Measurements from ENCODE around the gene HCN4. TPM values are rescaled to one million over a fixed set of nuclear protein-coding genes. Genes with fewer than 3 reads are reported as not detected.

HCN4 gene
- total RNA-seq, 1 experiment from 2014 or later = 10.5 TPM

- TF ChIP-seq MXD4 (CRISPR knock-in tag; IDR thresholded peaks at IDR 0.05; ENCODE audit: borderline replicate concordance) (no peak), ZNF219 (CRISPR knock-in tag; IDR thresholded peaks at IDR 0.05; ENCODE audit: borderline replicate concordance) (no peak), ZSCAN18 (CRISPR knock-in tag; IDR thresholded peaks at IDR 0.05) (no peak), USF1 (CRISPR knock-in tag; IDR thresholded peaks at IDR 0.05) (no peak), ZNF281 (CRISPR knock-in tag; IDR thresholded peaks at IDR 0.05) (no peak), PREB (CRISPR knock-in tag; IDR thresholded peaks at IDR 0.05; ENCODE audit: borderline replicate concordance) (no peak), NFYB (CRISPR knock-in tag; conservative IDR thresholded peaks at IDR 0.05; ENCODE audit: low read depth) (no peak), TEAD4 (CRISPR knock-in tag; IDR thresholded peaks at IDR 0.05) (no peak), FOXK1 (CRISPR knock-in tag; IDR thresholded peaks at IDR 0.05) (no peak), RORB (CRISPR knock-in tag; IDR thresholded peaks at IDR 0.05) (no peak), ERG (CRISPR knock-in tag; IDR thresholded peaks at IDR 0.05) (no peak)
Observed at GRCh38 chr15:73331991-73332925, 36.5 kb downstream of the HCN4 start (continued).

- H3K27me3 Mint-ChIP-seq (ENCODE audit: low read depth) = no peaks in the 10 kb centered on the region
- H3K9me3 Mint-ChIP-seq = no peaks in the 10 kb centered on the region
- H3K36me3 Mint-ChIP-seq = no peaks in the 10 kb centered on the region
- ATAC-seq (no peak), DNase-seq (ENCODE audit: low spot score) (no peak)
- no peak overlapping the region for H3K27ac Mint-ChIP-seq
- POLR2A ChIA-PET = no interaction called here
- CTCF ChIA-PET = no interaction called here
- H3K4me1 Mint-ChIP-seq = no peaks in the 10 kb centered on the region
- TF ChIP-seq MXD4 (CRISPR knock-in tag; IDR thresholded peaks at IDR 0.05; ENCODE audit: borderline replicate concordance) (no peak), CREB1 (CRISPR knock-in tag; IDR thresholded peaks at IDR 0.05) (no peak), AFF4 (CRISPR knock-in tag; IDR thresholded peaks at IDR 0.05; ENCODE audit: borderline replicate concordance) (no peak), ZBTB43 (CRISPR knock-in tag; IDR thresholded peaks at IDR 0.05) (no peak), MAX (CRISPR knock-in tag; IDR thresholded peaks at IDR 0.05) (no peak)
- no peak overlapping the region for H3K4me3 Mint-ChIP-seq
Observed at GRCh38 chr15:73331501-73331900, 37.3 kb downstream of the HCN4 start.

Measured in WTC11 (cell line).